HFFc6 (cell line): ENCODE data around the gene DNAH11. TPM values are rescaled to one million over a fixed set of nuclear protein-coding genes. Genes with fewer than 3 reads are reported as not detected.

ENCODE experiments used
- DNase-seq: peaks from one replicate; pipeline ENCODE4 v3.0.0-alpha.2; 2018
- H3K27ac Mint-ChIP-seq: 2 replicates; pipeline ENCODE4 v1.8.0; 2020; ENCODE audit warnings: mild to moderate bottlenecking, mixed read lengths
- H3K27me3 Mint-ChIP-seq: 2 replicates; pipeline ENCODE4 v1.8.0; 2021; ENCODE audit warnings: mild to moderate bottlenecking, moderate library complexity, mixed read lengths; ENCODE audit not compliant: insufficient read depth
- H3K36me3 Mint-ChIP-seq: 2 replicates; pipeline ENCODE4 v1.8.0; 2021; ENCODE audit warnings: low read depth, mixed read lengths
- H3K4me1 Mint-ChIP-seq: 2 replicates; pipeline ENCODE4 v1.8.0; 2020; ENCODE audit warnings: low read depth, mixed read lengths
- H3K4me3 Mint-ChIP-seq: 2 replicates; pipeline ENCODE4 v1.8.0; 2020; ENCODE audit warnings: mild to moderate bottlenecking, moderate library complexity, mixed read lengths
- H3K9me3 Mint-ChIP-seq: 2 replicates; pipeline ENCODE4 v1.8.0; 2020; ENCODE audit warnings: mild to moderate bottlenecking, mixed read lengths
- CTCF ChIP-seq: fragments of 200-600 bp; sonication (generic); IDR thresholded peaks from 2 replicates; pipeline ENCODE4 v1.5.0; 2021; ENCODE audit warnings: antibody characterized with exemption, mild to moderate bottlenecking
- total RNA-seq, 6 experiments: library from RNA; stranded (reverse); fragmentation: NEBNext Ultra II Directional; extraction: Animal tissue kit (Norgen Biotek cat#: 25700); gene quantifications; 2 replicates in 1 of 6; 3 replicates in 5 of 6; pipeline ENCODE4 v1.2.3, GENCODE V29; 2021

DNAH11 gene
- total RNA-seq, 6 experiments from 2014 or later, result 1.2 to 2.4 (median 2.1) TPM

GRCh38 chr7:21806388-21806787 lies 263.5 kb downstream of the DNAH11 start:
- no peak overlapping the region for H3K4me3 Mint-ChIP-seq
- H3K36me3 Mint-ChIP-seq, result no peaks in the 10 kb centered on the region
- no peak for TF ChIP-seq CTCF
- H3K4me1 Mint-ChIP-seq, result no peaks in the 10 kb centered on the region
- H3K27me3 Mint-ChIP-seq, result no peaks in the 10 kb centered on the region; the same call in 1 of the 2 replicates
- H3K27ac Mint-ChIP-seq, result no peak overlapping the region
- no peak for DNase-seq
- no peaks in the 10 kb centered on the region for H3K9me3 Mint-ChIP-seq

- H3K27ac Mint-ChIP-seq, result no peak overlapping the region
- no peaks in the 10 kb centered on the region for H3K4me1 Mint-ChIP-seq
- no peak for TF ChIP-seq CTCF
- DNase-seq, result no peak
- no peak overlapping the region for H3K4me3 Mint-ChIP-seq
- no peaks in the 10 kb centered on the region for H3K36me3 Mint-ChIP-seq
- no peaks in the 10 kb centered on the region for H3K9me3 Mint-ChIP-seq
- no peaks in the 10 kb centered on the region; the same call in 1 of the 2 replicates for H3K27me3 Mint-ChIP-seq
Observed at GRCh38 chr7:21819048-21819447, 276.2 kb downstream of the DNAH11 start.

GRCh38 chr7:21828841-21829240 lies 286.0 kb downstream of the DNAH11 start:
- no peak overlapping the region for H3K4me3 Mint-ChIP-seq
- H3K36me3 Mint-ChIP-seq, result no peaks in the 10 kb centered on the region
- DNase-seq, result no peak
- peaks cover 8% of the 10 kb centered on the region for H3K27me3 Mint-ChIP-seq
- H3K4me1 Mint-ChIP-seq, result no peaks in the 10 kb centered on the region
- no peak overlapping the region for H3K27ac Mint-ChIP-seq
- H3K9me3 Mint-ChIP-seq, result no peaks in the 10 kb centered on the region
- no peak for TF ChIP-seq CTCF

GRCh38 chr7:21829731-21830130 lies 286.9 kb downstream of the DNAH11 start:
- TF ChIP-seq CTCF, result no peak

GRCh38 chr7:21844742-21845141 lies 301.9 kb downstream of the DNAH11 start:
- Mint-ChIP-seq H3K36me3 (no peaks in the 10 kb centered on the region), H3K9me3 (no peaks in the 10 kb centered on the region), H3K4me3 (no peak overlapping the region), H3K27ac (no peak overlapping the region), H3K4me1 (no peaks in the 10 kb centered on the region), H3K27me3 (peaks cover 1% of the 10 kb centered on the region; the same call in 1 of the 2 replicates)
- no peak for DNase-seq
- no peak for TF ChIP-seq CTCF

More at GRCh38 chr7:21829731-21830130, 286.9 kb downstream of the DNAH11 start:
- DNase-seq, result no peak
- H3K36me3 Mint-ChIP-seq, result no peaks in the 10 kb centered on the region
- peaks cover 12% of the 10 kb centered on the region for H3K27me3 Mint-ChIP-seq
- H3K27ac Mint-ChIP-seq, result no peak overlapping the region
- no peaks in the 10 kb centered on the region for H3K9me3 Mint-ChIP-seq
- H3K4me3 Mint-ChIP-seq, result no peak overlapping the region
- H3K4me1 Mint-ChIP-seq, result no peaks in the 10 kb centered on the region
